Muscle layer of duodenum (tissue), 2 donors: ENCODE data around the gene SHC3.

Experiments
- H3K27ac ChIP-seq: one replicate; pipeline ENCODE4 v1.7.0; 2013; ENCODE audit warnings: mild to moderate bottlenecking, low read length
- H3K27me3 ChIP-seq: one replicate; pipeline ENCODE4 v1.7.0; 2013; ENCODE audit warnings: low read depth, mild to moderate bottlenecking, control low read depth, low read length
- H3K36me3 ChIP-seq, 2 donors: one replicate each; pipeline ENCODE4 v1.7.0; 2013; ENCODE audit warnings: low read length in 2 of 2, control low read depth in 1 of 2, mild to moderate bottlenecking in 1 of 2; ENCODE audit not compliant: insufficient read depth in 2 of 2, control insufficient read depth in 1 of 2
- H3K4me1 ChIP-seq, 2 donors: one replicate each; pipeline ENCODE4 v1.7.0; 2013; ENCODE audit warnings: low read length in 2 of 2, mild to moderate bottlenecking in 2 of 2, control low read depth in 1 of 2, moderate library complexity in 1 of 2; ENCODE audit not compliant: insufficient read depth in 2 of 2, control insufficient read depth in 1 of 2
- H3K4me3 ChIP-seq, 2 donors: one replicate each; pipeline ENCODE4 v1.7.0; 2013; ENCODE audit warnings: low read length in 2 of 2, low read depth in 1 of 2, mild to moderate bottlenecking in 1 of 2
- H3K9me3 ChIP-seq, 2 donors: one replicate each; pipeline ENCODE4 v1.7.0; 2013; ENCODE audit warnings: low read length in 2 of 2, control low read depth in 1 of 2, mild to moderate bottlenecking in 1 of 2; ENCODE audit not compliant: control insufficient read depth in 1 of 2
- donor health status: healthy.

SHC3 gene

GRCh38 chr9:89006996-89007967, 171.3 kb downstream of the SHC3 start:
- H3K9me3 ChIP-seq: no peaks in the 10 kb centered on the region
- H3K4me3 ChIP-seq: no peak overlapping the region
- H3K36me3 ChIP-seq: peaks cover 4 to 6% of the 10 kb centered on the region in 2 donors
- no peaks in the 10 kb centered on the region for H3K27me3 ChIP-seq
- no peaks in the 10 kb centered on the region for H3K4me1 ChIP-seq
- no peak overlapping the region for H3K27ac ChIP-seq

DNA sequence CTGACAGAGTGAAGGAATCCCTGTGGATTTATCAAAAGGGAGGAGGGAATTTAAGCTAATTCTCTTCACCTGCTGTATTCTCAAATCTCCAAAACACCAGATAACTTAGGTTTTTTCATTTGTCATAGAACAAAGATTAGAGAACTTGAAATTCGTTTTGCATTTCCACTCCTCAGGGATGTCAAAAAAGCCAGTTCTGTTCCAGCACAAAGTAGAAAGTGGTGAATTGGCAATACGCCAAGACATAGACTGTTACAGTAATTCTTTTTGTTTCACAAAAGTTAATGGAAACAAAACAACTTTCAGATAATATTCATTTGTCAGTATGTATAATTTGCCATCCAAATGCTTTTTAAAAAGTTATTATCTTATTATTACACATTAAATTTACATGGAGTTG, 172.4 kb downstream of the SHC3 start:
- Histone ChIP-seq H3K4me3 (no peak overlapping the region), H3K27ac (no peak overlapping the region)

DNA sequence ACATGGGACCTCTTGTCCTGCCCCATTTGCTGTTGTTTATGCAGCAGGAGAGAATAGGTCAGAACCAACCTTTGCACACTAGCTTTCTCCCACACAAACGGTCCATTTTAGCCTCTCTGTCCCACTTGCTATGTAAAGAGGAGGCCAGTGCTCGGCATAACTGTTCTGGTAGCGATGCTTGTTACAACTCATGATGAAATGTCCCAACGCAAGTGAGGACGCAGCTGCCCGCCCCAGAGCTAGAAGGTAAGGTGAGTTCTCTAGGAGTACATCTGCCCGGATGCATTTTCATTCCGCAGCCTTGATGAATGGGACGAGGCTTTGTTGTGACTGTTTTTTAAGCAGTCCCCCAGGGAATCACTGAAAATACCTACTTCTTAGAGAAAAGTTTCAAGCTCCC, 173.3 kb downstream of the SHC3 start:
- peaks cover 0 to 14% of the 10 kb centered on the region in 2 donors for H3K4me1 ChIP-seq
- no peaks in the 10 kb centered on the region for H3K9me3 ChIP-seq
- peaks cover 4 to 6% of the 10 kb centered on the region in 2 donors for H3K36me3 ChIP-seq
- no peaks in the 10 kb centered on the region for H3K27me3 ChIP-seq
- H3K4me3 ChIP-seq: no peak overlapping the region
- H3K27ac ChIP-seq: no peak overlapping the region

More for the DNA sequence above, 172.4 kb downstream of the SHC3 start:
- Histone ChIP-seq H3K27me3 (no peaks in the 10 kb centered on the region), H3K9me3 (no peaks in the 10 kb centered on the region), H3K4me1 (peaks cover 0 to 4% of the 10 kb centered on the region in 2 donors), H3K36me3 (peaks cover 4 to 6% of the 10 kb centered on the region in 2 donors)

- H3K4me3 ChIP-seq: no peak overlapping the region
- peaks cover 4 to 6% of the 10 kb centered on the region in 2 donors for H3K36me3 ChIP-seq
- H3K27ac ChIP-seq: no peak overlapping the region
- peaks cover 0 to 27% of the 10 kb centered on the region in 2 donors for H3K4me1 ChIP-seq
- no peaks in the 10 kb centered on the region for H3K27me3 ChIP-seq
- no peaks in the 10 kb centered on the region for H3K9me3 ChIP-seq
These were observed 175.6 kb downstream of the SHC3 start for GRCh38 chr9:89002987-89003386.

GRCh38 chr9:89001917-89002540, 176.6 kb downstream of the SHC3 start:
- H3K27me3 ChIP-seq: no peaks in the 10 kb centered on the region
- H3K27ac ChIP-seq: no peak overlapping the region
- H3K4me1 ChIP-seq: peaks cover 0 to 36% of the 10 kb centered on the region in 2 donors
- no peaks in the 10 kb centered on the region for H3K9me3 ChIP-seq
- H3K36me3 ChIP-seq: peaks cover 4 to 6% of the 10 kb centered on the region in 2 donors
- no peak overlapping the region for H3K4me3 ChIP-seq

GRCh38 chr9:89000973-89001916, 177.4 kb downstream of the SHC3 start:
- peaks cover 4 to 43% of the 10 kb centered on the region in 2 donors for H3K4me1 ChIP-seq
- no peaks in the 10 kb centered on the region for H3K27me3 ChIP-seq
- H3K36me3 ChIP-seq: peaks cover 6% of the 10 kb centered on the region in 2 donors
- no peaks in the 10 kb centered on the region for H3K9me3 ChIP-seq
- H3K4me3 ChIP-seq: peak overlapping the region in 1 of 2 donors; percentile 10
- peak overlapping the region; percentile 55 for H3K27ac ChIP-seq

DNA sequence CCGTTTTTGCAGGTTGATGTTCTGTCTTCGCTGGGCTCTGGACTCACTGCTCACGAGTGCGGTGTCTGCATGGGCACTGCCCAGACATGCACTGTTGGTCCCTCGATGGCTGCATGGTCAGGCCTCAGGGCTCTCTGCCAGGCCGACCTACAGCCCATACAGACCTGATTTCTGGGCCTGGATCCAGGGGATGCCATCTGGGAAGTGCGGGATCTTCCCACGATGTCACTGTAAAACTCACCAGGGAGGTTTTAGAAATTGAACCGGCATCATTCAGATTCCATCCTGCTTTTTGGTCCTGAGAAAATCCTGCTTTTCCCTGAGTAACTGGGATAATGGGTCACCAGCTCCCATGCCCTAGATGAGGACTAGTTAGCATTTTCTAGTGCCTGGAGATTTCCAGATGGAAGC, 178.2 kb downstream of the SHC3 start:
- H3K4me3 ChIP-seq: peak overlapping the region in 1 of 2 donors; percentile 10
- H3K9me3 ChIP-seq: no peaks in the 10 kb centered on the region
- H3K36me3 ChIP-seq: peaks cover 5 to 7% of the 10 kb centered on the region in 2 donors
- H3K27me3 ChIP-seq: no peaks in the 10 kb centered on the region
- peaks cover 4 to 48% of the 10 kb centered on the region in 2 donors for H3K4me1 ChIP-seq
- peak overlapping the region; percentile 55 for H3K27ac ChIP-seq

- Histone ChIP-seq H3K4me3 (no peak overlapping the region), H3K9me3 (no peaks in the 10 kb centered on the region), H3K27ac (no peak overlapping the region), H3K36me3 (peaks cover 0 to 7% of the 10 kb centered on the region in 2 donors), H3K27me3 (no peaks in the 10 kb centered on the region), H3K4me1 (peaks cover 8 to 62% of the 10 kb centered on the region in 2 donors)
These were observed 179.7 kb downstream of the SHC3 start for GRCh38 chr9:88998911-88999310.

DNA sequence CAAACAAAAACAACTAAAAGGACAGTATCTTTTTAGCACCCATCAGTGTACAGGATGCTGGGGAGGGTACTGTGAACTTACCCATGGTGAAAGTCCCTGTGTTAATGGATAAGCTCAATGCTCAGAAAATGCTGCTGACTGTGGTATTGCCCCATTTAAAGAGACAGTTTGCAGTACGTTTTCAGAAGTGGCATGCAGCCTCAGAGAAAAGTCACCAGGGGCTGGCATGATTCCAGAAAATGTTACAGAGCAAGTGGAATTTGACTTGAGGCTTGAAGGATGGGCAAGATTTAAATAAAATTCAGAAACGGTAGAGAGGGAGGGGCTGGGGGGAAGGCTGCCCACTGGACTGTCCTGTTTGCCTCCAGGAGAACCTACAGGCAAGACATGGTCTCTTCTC, 180.1 kb downstream of the SHC3 start:
- Histone ChIP-seq H3K4me1 (peaks cover 12 to 65% of the 10 kb centered on the region in 2 donors), H3K36me3 (peaks cover 0 to 7% of the 10 kb centered on the region in 2 donors), H3K27ac (no peak overlapping the region)

DNA sequence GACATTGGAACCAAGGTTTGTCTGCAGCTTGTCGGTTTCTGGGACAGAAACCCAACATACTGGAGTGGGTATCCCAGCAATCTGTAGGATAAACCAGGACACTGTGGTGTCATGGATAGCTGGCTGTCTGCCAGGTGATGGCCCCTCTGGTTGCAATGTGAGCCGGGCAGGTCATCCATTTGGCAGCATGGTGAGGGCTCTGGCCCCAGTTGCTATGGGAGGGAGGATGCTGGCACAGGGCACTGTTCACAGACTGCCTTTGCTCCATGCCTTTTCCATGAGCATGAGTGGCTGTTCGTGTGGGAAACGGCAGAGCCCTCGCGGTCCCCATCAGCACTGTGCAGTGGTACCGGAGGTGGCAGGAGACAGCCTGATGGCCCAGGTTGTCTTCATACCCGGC, 181.0 kb downstream of the SHC3 start:
- Histone ChIP-seq H3K36me3 (peaks cover 0 to 4% of the 10 kb centered on the region in 2 donors), H3K4me1 (peaks cover 12 to 65% of the 10 kb centered on the region in 2 donors), H3K27me3 (no peaks in the 10 kb centered on the region), H3K27ac (no peak overlapping the region), H3K9me3 (no peaks in the 10 kb centered on the region), H3K4me3 (no peak overlapping the region)

More for the DNA sequence above, 180.1 kb downstream of the SHC3 start:
- Histone ChIP-seq H3K9me3 (no peaks in the 10 kb centered on the region), H3K4me3 (no peak overlapping the region), H3K27me3 (no peaks in the 10 kb centered on the region)
